Endothelial cell of umbilical vein (primary cell): ENCODE measurements around the gene LRRC42. TPM values are rescaled to one million over a fixed set of nuclear protein-coding genes. Genes with fewer than 3 reads are reported as not detected.

Experiments used
- BruUV-seq: library from RNA; stranded (reverse); fragments of 400-500 nt; replicated peaks from 2 replicates; lab custom pipeline; 2021; lab: Mats Ljungman, UMichigan
- CTCF ChIA-PET: fragments of 300-600, 350-600 bp; sonication (Branson Sonifier 250); formaldehyde crosslinking; loops from one replicate; lab custom pipeline; 2021; ENCODE audit warnings: antibody characterized with exemption, inconsistent platforms; lab: Charles Lee
- POLR2A ChIA-PET: fragments of 300-600, 350-600 bp; sonication (Branson Sonifier 250); formaldehyde crosslinking; loops from one replicate; lab custom pipeline; 2021; ENCODE audit warnings: antibody characterized with exemption, inconsistent platforms; lab: Charles Lee
- DNase-seq: peaks from one replicate; pipeline ENCODE4 v3.0.0-alpha.2; 2011; ENCODE audit warnings: low read depth, low spot score
- FAIRE-seq: peaks from 2 replicates; lab custom pipeline; 2011; peaks lifted over from hg19 to GRCh38; lab: Jason Lieb, UNC
- H2AFZ ChIP-seq: 2 replicates; pipeline ENCODE4 v1.6.0; 2012; ENCODE audit warnings: low read depth, low read length, control low read depth, inconsistent platforms
- H3K27ac ChIP-seq: 2 replicates; pipeline ENCODE4 v1.5.1; 2011; ENCODE audit warnings: low read depth, mild to moderate bottlenecking, control low read depth, low read length, moderate library complexity; ENCODE audit not compliant: insufficient read depth
- H3K27me3 ChIP-seq, 2 experiments: 2 replicates each; pipeline versions ENCODE4 v1.6.0 to v1.6.1; 2011; ENCODE audit warnings: low read length in 2 of 2, mixed read lengths in 1 of 2; ENCODE audit not compliant: control insufficient read depth in 2 of 2, insufficient read depth in 2 of 2
- H3K36me3 ChIP-seq, 2 experiments: 2 replicates in 1 of 2; 3 replicates in 1 of 2; pipeline ENCODE4 v1.5.1; 2011; ENCODE audit warnings: low read length in 2 of 2, mild to moderate bottlenecking in 1 of 2, moderate library complexity in 1 of 2; ENCODE audit not compliant: control insufficient read depth in 2 of 2, insufficient read depth in 2 of 2; ENCODE audit errors: extremely low read depth in 1 of 2
- H3K4me1 ChIP-seq: 3 replicates; pipeline ENCODE4 v1.5.1; 2011; ENCODE audit warnings: mild to moderate bottlenecking, low read length; ENCODE audit not compliant: control insufficient read depth, insufficient read depth; ENCODE audit errors: extremely low read depth
- H3K4me2 ChIP-seq: 2 replicates; pipeline ENCODE4 v1.6.1; 2011; ENCODE audit warnings: low read length, control low read depth, mixed read lengths; ENCODE audit not compliant: insufficient read depth
- H3K4me3 ChIP-seq, 3 experiments: fragments of 200-600 bp in 1 of 3; sonication (generic), shearing (Covaris generic) in 1 of 3; replicated peaks in 1 of 3; 2 replicates each; pipeline ENCODE4 v1.5.1; 2011 to 2016; ENCODE audit warnings: control low read depth in 3 of 3, low read length in 3 of 3, mild to moderate bottlenecking in 2 of 3, inconsistent platforms in 1 of 3, low read depth in 1 of 3, moderate library complexity in 1 of 3; ENCODE audit not compliant: insufficient read depth in 1 of 3
- H3K79me2 ChIP-seq: 2 replicates; pipeline ENCODE4 v1.6.0; 2012; ENCODE audit warnings: low read length, inconsistent platforms; ENCODE audit not compliant: control insufficient read depth, insufficient read depth
- H3K9ac ChIP-seq: replicated peaks from 2 replicates; pipeline ENCODE3; 2011; ENCODE audit warnings: low read length, control low read depth; ENCODE audit not compliant: insufficient read depth; ENCODE audit errors: extremely low read depth
- H3K9me1 ChIP-seq: replicated peaks from 3 replicates; pipeline ENCODE4 v1.6.0; 2011; ENCODE audit warnings: mild to moderate bottlenecking, low read length; ENCODE audit not compliant: control insufficient read depth, insufficient read depth; ENCODE audit errors: extremely low read depth
- H3K9me3 ChIP-seq: replicated peaks from 2 replicates; pipeline ENCODE4 v1.5.1; 2012; ENCODE audit warnings: low read length, inconsistent platforms; ENCODE audit not compliant: control insufficient read depth, insufficient read depth
- H4K20me1 ChIP-seq: replicated peaks from 2 replicates; pipeline ENCODE3; 2011; ENCODE audit warnings: mild to moderate bottlenecking, low read length; ENCODE audit not compliant: control insufficient read depth, insufficient read depth; ENCODE audit errors: extremely low read depth
- CTCF ChIP-seq, 2 donors: IDR thresholded peaks; 1 replicate in 1 of 2; 2 replicates in 1 of 2; pipeline ENCODE4 v1.5.1; 2011; ENCODE audit warnings: low read length in 2 of 2, mild to moderate bottlenecking in 2 of 2, moderate library complexity in 2 of 2, control low read depth in 1 of 2, inconsistent platforms in 1 of 2, low read depth in 1 of 2; ENCODE audit not compliant: insufficient read depth in 1 of 2; ENCODE audit errors: extremely low read depth in 1 of 2
- EZH2 ChIP-seq: IDR thresholded peaks from 2 replicates; pipeline ENCODE4 v1.6.1; 2012; ENCODE audit warnings: borderline replicate concordance, low read depth, mild to moderate bottlenecking, moderate library complexity, low read length, inconsistent platforms; ENCODE audit not compliant: severe bottlenecking
- FOS ChIP-seq: IDR thresholded peaks from 2 replicates; pipeline ENCODE4 v1.6.1; 2011; ENCODE audit warnings: mild to moderate bottlenecking, low read length, moderate library complexity, borderline replicate concordance; ENCODE audit not compliant: insufficient read depth
- GATA2 ChIP-seq: IDR thresholded peaks from 2 replicates; pipeline ENCODE4 v1.7.0; 2011; ENCODE audit warnings: low read depth, mild to moderate bottlenecking, moderate library complexity, mixed read lengths, low read length; ENCODE audit not compliant: insufficient read length, insufficient read depth
- JUN ChIP-seq: IDR thresholded peaks from 2 replicates; pipeline ENCODE4 v1.6.1; 2011; ENCODE audit warnings: borderline replicate concordance, low read depth; ENCODE audit not compliant: insufficient read length, insufficient read depth
- MAX ChIP-seq: IDR thresholded peaks from 2 replicates; pipeline ENCODE4 v1.6.1; 2011; ENCODE audit not compliant: insufficient read depth, insufficient read length
- MYC ChIP-seq: IDR thresholded peaks from one replicate; pipeline ENCODE4 v1.6.1; 2011; ENCODE audit warnings: mild to moderate bottlenecking, low read depth, low read length
- POLR2A ChIP-seq: IDR thresholded peaks from 2 replicates; pipeline ENCODE4 v1.6.1; 2012; ENCODE audit warnings: low read depth, mild to moderate bottlenecking, control low read depth, low read length
- POLR2AphosphoS5 ChIP-seq: IDR thresholded peaks from 2 replicates; pipeline ENCODE4 v1.6.1; 2012; ENCODE audit warnings: low read depth, mild to moderate bottlenecking, control low read depth, low read length, moderate library complexity; ENCODE audit not compliant: insufficient read depth
- dilution Hi-C: fragments of 300-500 bp; cut with MboI; formaldehyde crosslinking; loops from one replicate; pipeline ENCODE4 v1.15.0; 2019; ENCODE audit warnings: low sequenced_read_pairs; ENCODE audit not compliant: extremely low pct_ligation_motif_present
- intact Hi-C: fragments of 100-400 bp; cut with micrococcal nuclease; formaldehyde crosslinking; loops from one replicate; pipeline ENCODE4 v1.10.0; 2022
- polyA plus RNA-seq, 4 experiments: library from polyadenylated mRNA; depleted of rRNA in 3 of 4; stranded (reverse) in 3 of 4; unstranded in 1 of 4; fragments of >200 nt; gene quantifications; 2 replicates each; pipeline versions ENCODE4 v1.2.1 to v1.2.3, GENCODE V29; 2011 to 2012; ENCODE audit warnings: missing spikeins in 1 of 4
- total RNA-seq: library from RNA; stranded (reverse); gene quantifications from 2 replicates; pipeline ENCODE4 v1.2.3, GENCODE V29; 2021

Gene LRRC42
- total and polyA plus RNA-seq, 2 donors (not counting 3 experiments of a cell fraction or from before 2014, with no cell fraction given), result 25.3 to 26.1 TPM

DNA sequence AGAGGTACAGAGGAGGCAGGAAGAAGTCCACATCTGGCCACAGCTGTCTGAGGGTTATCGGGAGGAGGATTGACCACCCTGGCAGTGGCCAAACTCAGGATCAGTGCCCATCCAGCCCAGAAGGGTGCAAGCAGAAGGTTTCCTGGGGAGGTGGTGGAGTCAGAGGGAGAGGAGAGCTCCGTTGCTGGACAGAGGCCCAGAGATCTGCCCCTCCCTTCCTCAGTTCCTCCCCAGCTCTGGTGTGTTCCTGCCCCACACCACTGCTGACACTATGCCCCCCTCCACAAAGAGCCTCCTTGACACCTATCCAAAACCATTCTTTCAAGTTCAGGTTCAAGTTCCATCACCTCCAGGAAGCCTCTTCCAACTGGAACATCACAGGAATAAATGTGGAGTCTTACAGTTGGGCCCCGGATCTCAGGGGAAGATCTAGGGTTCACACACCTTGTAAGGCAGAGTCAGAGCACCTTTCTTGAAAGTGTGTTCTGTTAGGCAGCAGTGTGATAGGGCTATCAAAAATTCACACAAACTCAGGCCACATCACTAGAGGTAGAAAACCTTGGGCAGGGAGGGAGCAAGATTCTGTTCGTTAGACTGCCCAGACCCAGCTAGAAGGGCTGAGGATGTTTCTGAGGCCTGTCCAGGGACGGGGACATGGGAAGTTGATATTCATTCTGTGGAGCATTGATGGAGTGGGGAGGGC, 64.4 kb downstream of the LRRC42 start:
- no TSS peak for BruUV-seq
- H3K9ac ChIP-seq, result no peak overlapping the region
- DNase-seq (no peak), FAIRE-seq (no peak)
- H3K4me2 ChIP-seq, result no peak overlapping the region
- peaks cover 0 to 5% of the 10 kb centered on the region in 2 experiments for H3K27me3 ChIP-seq
- H3K4me1 ChIP-seq, result no peaks in the 10 kb centered on the region
- no peaks in the 10 kb centered on the region for H3K9me3 ChIP-seq
- dilution Hi-C loops, result no loop called here
- TF ChIP-seq POLR2AphosphoS5, result no peak
- no peak for TF ChIP-seq MYC
- no peak for TF ChIP-seq JUN
- no peak for TF ChIP-seq GATA2
- no peak for TF ChIP-seq MAX
- no peak for TF ChIP-seq EZH2
- no peak for TF ChIP-seq CTCF (IDR thresholded peaks at IDR 0.05; ENCODE audit: extremely low read depth in 1 of 2, insufficient read depth in 1 of 2, low read depth in 1 of 2, low read length in 2 of 2)
- no peak for TF ChIP-seq POLR2A
- TF ChIP-seq FOS, result no peak
- no peaks in the 10 kb centered on the region for H3K36me3 ChIP-seq
- H2AFZ ChIP-seq, result no peak overlapping the region
- no peak overlapping the region for H3K4me3 ChIP-seq
- ChIA-PET POLR2A (no interaction called here), CTCF (interaction anchor here (1.3 kb wide), 1 partner anchor 18 kb away, joined by 3 read pairs; no protein-coding TSS in a partner anchor)
- no peaks in the 10 kb centered on the region for H4K20me1 ChIP-seq
- H3K27ac ChIP-seq, result no peak overlapping the region
- intact Hi-C loops, result no loop called here
- no peaks in the 10 kb centered on the region for H3K9me1 ChIP-seq
- H3K79me2 ChIP-seq, result no peaks in the 10 kb centered on the region
